Right lung (tissue), 5 donors: Measurements from ENCODE around the gene TMTC2. TPM values are rescaled to one million over a fixed set of nuclear protein-coding genes. Genes with fewer than 3 reads are reported as not detected.

Experiments
- DNase-seq, 2 donors: peaks; one replicate each; pipeline ENCODE4 v3.0.0-alpha.2; 2013
- polyA plus RNA-seq, 5 donors: library from polyadenylated mRNA; unstranded; fragments of 120-200 nt; gene quantifications; one replicate each; pipeline versions ENCODE4 v1.2.1 to v1.2.3, GENCODE V29; 2013; ENCODE audit warnings: inconsistent platforms in 1 of 5, low replicate concordance in 1 of 5; ENCODE audit not compliant: insufficient read length in 5 of 5, insufficient read depth in 1 of 5

TMTC2 gene
- polyA plus RNA-seq, 5 donors, result 19.2 to 48.1 (median 43.6) TPM

GRCh38 chr12:83010169-83010804, 323.6 kb downstream of the TMTC2 start:
- no peak for DNase-seq

DNA sequence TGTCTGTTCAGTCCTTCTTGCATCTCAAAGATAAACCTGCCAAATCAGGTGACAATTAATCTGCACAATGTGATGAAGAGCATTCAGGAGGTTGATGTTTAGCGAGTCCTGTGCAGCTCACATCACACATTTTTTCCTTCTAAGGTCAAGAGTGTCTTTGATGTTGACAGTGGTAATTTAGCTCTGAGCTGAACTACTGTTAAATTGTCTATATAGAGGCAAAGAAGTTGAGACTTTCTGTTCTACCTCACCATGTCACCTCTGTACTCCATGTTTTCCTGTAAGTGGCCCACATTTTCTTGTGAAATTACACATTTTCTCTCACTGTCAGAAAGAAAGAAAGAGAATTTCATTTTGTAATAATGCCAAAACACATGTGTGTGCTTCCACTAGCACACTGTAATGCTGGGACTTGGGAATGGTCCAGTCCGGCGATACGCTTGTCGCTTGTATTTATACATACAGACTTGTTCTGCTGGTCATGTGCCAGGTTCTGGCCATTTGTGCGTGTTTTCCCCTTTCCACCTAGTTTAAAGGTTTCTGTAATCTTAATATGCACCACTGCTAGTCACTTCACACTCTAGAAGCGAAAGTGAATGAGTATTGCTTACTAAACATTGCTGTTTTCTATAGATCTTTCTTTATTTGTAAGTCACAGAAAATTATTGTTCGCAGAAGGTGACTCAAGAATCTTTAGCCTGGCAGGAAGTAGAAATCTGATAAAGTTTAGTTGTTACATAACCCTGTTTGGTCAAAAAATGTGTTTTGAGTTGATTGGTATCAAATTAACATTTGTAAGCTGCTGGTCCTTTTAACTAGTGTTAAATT, 328.9 kb downstream of the TMTC2 start:
- DNase-seq, result peak; percentile 64 to 65

GRCh38 chr12:83016218-83016835, 329.6 kb downstream of the TMTC2 start:
- peak; percentile 45 to 47 for DNase-seq

- no peak for DNase-seq
Measured at GRCh38 chr12:83016991-83017390, 330.3 kb downstream of the TMTC2 start.

DNA sequence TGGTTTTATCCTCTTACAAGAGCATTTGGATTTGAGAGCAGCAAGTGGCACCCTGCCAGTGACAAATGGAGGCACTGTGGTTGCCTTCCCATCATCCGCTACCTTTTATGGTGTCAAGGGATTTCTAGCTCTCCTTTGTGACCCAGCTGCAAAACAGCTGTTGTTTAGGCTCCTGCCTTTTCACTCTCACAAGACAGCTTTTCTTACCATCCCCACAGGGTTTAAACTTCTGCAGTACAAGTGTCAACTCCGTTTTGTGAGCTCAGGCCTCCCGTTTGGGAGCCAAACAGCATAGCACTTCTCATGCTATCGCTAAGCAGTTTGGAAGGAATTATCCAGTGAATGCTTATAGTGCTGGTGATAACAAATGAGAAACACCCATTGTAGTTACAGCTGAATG, 331.4 kb downstream of the TMTC2 start:
- no peak for DNase-seq

GRCh38 chr12:83027021-83027723, 340.5 kb downstream of the TMTC2 start:
- no peak for DNase-seq

DNA sequence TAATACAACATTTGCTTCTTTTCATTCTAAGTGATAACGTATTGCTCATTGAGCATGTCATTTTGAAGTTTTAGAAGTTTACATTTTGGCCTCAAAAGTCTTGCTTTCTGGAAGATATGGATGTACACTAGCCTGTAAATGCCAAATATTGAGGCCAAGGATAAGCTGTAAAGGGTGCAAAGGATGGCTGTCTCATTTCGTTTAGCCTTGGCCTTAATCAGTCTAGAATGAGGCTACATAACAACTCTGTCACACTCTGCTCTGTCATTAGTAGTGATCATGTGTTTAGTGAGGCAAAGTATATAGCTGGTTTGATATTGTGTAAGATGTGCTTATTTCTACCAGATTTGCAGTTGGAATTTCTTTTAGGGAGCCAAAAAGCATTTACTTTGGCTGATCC, 344.5 kb downstream of the TMTC2 start:
- peak; percentile 69 to 76 for DNase-seq

DNA sequence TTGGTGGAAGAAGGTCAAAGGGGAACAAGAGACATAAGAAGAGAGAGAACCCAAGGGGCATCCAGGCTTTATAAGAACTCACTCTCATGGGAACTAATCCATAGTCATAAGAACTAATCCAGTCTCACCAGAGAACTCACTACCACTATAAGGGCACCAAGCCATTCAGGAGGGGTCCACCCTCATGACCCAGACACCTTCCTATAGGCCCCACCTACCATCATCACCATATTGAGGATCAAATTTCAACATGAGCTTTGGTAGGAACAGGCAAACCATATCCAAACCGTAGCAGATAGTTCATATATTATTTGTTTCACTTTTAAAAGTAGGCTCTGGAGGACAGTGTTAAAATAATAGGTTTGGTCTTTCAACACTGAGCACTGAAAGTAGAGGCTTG, 350.1 kb downstream of the TMTC2 start:
- no peak for DNase-seq

DNA sequence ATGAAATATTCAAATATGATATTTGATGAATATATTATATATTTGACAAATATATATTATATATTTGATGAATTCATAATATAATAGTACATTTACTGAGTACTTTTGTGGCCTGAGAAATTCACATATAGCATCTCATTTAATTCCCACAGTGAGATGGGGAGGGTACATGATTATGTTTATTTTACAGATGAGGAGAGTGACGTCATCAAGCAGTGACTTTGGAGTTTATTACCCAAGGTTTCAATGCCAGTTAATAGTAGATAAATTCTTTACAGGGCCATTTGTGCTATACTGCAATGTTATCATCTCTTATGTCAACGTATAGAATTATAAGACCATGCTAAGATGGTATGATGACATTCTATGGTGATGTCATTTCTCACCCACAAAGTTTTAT, 352.7 kb downstream of the TMTC2 start:
- no peak for DNase-seq

DNA sequence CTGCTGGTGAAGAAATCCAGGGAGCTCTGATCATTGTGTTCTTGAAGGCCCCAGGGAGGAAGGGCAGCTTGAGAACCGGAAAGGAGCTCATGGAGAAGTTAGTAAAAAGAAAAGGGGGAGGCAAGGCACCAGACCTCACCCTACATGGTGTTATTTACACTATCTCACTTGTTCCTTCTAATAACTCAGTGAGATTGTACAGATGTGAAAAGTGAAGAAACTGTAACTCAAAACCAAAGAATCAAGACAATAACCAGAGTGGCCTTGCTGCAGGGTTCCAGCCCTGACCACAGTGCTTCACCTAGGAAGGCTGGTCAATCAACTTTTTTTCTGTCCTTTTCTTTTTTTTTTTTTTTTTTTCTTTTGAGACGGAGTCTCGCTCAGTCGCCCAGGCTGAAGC, 353.6 kb downstream of the TMTC2 start:
- no peak for DNase-seq

- no peak for DNase-seq
Measured at GRCh38 chr12:83040991-83041390, 354.3 kb downstream of the TMTC2 start.

DNA sequence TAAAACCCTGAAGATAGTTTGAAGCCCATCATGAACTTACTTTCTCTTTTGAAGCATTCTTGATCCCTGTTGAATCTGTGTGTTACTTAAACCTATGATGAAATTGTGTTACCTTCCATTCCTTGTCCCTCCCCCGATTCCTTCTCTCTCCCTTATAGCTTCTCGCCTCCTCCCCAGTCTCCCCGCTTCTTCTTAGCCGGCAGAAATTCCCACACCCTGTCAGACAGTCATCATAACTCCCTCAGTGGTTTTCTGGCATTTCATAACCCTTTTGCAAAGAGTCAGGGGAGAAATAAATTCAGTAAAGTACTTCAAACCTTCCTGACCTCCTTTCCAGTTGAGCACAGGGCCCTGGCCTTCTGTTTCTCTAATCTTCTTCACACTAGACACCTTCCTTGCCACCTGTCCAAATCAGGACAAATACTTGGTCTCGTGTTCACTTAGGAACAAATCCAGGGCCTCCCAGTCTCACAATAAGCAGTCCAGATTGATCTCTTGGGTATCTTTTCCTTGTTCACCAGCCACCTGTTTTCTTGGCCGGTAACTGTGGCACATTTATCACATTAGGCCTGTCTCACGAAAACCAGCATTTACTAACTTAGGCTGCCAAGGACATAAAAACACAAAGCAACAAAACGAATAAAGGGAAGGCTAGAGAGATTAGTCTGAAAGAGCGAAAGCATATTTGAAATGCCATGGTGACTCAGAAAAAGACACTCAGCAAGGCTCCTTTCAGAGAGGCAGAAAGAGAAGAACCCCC, 355.9 kb downstream of the TMTC2 start:
- DNase-seq, result no peak

DNA sequence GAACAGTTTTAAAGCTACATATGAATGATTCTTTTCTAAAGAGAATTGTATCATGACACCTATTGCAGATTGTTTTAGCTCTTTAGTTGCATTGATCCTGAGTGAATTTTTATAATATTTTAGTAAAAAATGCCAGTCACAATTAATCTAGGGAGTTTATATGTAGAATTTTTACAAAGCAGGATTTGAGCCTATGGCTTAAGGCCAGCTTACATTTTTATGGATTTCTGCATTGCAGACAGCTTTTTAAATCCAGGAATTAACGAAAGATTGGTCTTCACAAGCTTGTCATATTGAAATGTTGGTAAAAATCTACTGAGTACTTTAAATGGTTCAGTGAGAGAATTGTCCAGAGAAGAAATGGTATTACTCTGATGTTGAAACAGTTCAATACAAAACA, 358.0 kb downstream of the TMTC2 start:
- DNase-seq, result no peak

DNA sequence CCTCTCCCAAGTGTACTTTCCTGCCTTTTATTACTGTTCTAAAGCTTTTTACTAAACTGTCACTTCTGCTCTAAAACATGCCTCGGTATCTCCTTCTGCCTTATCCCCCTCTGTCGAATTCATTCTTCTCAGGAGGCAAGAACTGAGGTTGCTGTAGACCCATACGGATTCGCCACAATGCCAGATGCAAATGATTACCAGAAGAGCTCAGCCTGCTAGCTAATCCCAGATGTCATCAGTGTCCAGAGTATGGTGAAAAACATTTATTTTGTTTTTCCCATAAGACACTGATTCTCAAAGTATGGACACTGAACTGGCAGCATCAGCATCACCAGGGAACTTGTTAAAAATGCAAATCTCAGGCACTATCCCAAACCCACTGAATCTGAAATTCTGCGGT, 359.3 kb downstream of the TMTC2 start:
- no peak for DNase-seq

DNA sequence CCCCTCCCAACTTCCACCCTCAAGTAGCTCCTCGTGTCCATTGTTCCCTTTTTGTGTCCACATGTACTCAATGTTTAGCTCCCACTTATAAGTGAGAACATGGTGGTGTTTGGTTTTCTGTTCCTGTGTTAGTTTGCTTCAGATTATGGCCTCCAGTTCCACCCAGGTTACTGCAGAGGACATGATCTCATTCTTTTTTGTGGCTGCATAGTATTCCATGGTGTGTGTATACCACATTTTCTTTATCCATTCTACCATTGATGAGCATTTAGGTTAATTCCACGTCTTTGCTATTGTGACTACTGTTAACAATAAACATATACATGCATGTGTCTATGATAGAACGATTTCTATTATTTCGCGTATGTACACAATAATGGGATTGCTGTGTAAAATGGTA, 362.6 kb downstream of the TMTC2 start:
- no peak for DNase-seq

GRCh38 chr12:83052890-83053541, 366.3 kb downstream of the TMTC2 start:
- DNase-seq, result no peak

- peak; percentile 22 to 26 for DNase-seq
Measured at GRCh38 chr12:83057436-83057835, 370.7 kb downstream of the TMTC2 start.

DNA sequence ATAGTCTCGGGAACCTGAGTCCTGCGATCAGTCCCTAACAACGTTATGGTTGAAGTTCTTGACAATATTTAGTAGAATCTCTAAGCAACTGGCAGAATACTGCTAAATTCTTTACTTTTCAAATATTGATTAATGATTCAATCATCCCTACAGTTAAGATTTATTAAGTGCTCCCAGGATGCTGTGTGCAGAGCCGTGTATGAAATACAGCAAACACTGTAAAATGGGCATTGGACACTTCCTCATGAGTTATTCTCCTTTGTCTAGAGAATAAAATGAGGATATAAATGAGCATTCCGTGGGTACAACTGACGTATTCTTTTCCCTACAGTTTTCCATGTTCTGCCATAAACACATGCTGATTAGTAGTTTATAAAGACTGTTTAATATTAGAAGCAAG, 372.4 kb downstream of the TMTC2 start:
- DNase-seq, result no peak

GRCh38 chr12:83065562-83065961, 378.9 kb downstream of the TMTC2 start:
- no peak for DNase-seq

- no peak for DNase-seq
Measured at GRCh38 chr12:83067981-83068380, 381.3 kb downstream of the TMTC2 start.

DNA sequence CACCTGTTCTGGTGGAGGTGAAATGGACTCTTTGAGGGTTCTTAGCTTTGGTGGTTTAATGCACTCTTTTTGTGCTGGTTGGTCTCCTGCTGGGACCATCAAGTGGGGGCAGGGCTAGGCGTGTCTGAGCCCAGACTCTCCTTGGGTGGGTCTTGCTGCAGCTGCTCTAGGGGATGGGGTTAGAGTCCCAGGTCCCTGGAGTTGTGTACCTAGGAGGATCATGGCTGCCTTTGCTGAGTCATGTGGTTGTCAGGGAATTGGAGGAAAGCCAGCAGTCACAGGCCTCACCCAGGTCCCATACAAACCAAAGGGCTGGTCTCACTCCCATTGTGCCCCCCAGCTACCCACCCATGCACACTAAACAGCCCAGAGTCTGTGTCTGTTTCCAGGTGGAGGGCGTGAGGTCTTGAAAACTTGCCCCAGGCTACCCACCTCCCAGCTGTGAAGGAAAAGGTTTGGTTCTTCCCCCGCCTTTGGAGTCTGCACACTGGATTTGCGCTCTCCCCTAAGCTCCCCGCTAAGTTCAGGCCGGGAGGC, 387.7 kb downstream of the TMTC2 start:
- DNase-seq, result no peak
